HG03175 (cell line): ENCODE measurements around the gene GDE1.

ENCODE experiments used
- ATAC-seq: cut with Tn5 transposase; IDR thresholded peaks from one replicate; pipeline ENCODE4 v1.9.1; 2021; ENCODE audit warnings: mild to moderate bottlenecking, moderate library complexity; ENCODE audit not compliant: unreplicated experiment

The GDE1 gene

DNA sequence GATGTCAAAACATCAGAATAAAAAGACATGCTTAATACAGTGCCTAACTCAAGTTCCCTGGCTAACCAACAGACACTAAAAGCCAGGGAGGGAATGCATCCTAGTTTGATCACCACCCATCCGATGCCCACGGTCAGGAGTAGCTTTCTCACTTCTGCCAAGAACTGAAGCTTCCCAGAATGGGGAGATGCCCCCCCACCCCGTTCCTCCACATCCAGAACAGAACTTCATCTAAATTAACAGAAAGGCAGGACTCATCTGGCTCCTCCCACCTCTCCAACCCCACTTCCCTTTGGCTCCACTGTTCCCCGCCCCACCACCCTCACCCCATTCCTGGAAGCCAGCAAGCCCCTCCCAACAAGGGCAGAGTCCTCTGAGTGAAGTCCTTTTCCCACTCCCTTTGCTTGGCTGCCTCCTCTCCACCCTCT lies 33.7 kb downstream of the GDE1 start:
- no peak for ATAC-seq

- no peak for ATAC-seq
Observed at GRCh38 chr16:19486750-19487325, 35.1 kb downstream of the GDE1 start.

- ATAC-seq, result no peak
Observed at GRCh38 chr16:19486051-19486450, 35.8 kb downstream of the GDE1 start.

DNA sequence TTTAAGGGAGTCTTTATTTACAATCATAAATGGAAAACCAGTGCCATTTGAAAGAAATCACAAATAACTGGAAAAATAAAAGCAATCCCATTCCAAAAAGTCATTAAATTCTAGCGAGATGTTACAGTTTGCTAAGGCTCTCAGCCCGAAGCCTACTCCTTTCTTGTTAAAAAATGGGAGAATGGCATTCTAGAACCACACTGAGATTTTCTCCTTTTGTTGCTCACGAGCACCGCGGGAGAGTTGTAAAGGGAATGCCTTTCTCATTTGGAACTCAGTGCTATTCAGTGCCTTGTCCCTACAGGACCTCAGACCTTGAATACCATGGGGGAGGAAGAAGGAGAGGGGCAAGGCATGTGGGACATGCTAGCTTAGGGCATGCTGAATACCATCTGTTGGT lies 36.3 kb downstream of the GDE1 start:
- no peak for ATAC-seq

DNA sequence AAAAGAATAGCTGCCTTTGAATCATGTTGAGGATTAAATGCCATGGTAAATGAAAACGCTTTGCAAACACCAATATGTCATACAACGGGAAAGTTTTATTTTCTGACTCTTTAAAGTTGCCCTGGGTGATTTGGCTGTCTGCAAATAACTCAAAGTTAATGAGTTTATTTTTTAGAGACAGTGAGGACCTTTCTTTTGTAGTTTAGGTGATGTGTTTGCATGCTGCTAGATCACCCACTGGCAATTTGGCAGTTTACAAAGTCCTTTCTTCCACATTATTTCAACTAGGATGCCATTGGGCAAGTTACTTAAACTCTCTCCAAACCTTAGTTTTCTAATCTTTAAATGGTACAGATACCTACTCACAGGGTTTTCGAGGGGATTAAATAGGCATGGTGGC lies 37.8 kb downstream of the GDE1 start:
- no peak for ATAC-seq

DNA sequence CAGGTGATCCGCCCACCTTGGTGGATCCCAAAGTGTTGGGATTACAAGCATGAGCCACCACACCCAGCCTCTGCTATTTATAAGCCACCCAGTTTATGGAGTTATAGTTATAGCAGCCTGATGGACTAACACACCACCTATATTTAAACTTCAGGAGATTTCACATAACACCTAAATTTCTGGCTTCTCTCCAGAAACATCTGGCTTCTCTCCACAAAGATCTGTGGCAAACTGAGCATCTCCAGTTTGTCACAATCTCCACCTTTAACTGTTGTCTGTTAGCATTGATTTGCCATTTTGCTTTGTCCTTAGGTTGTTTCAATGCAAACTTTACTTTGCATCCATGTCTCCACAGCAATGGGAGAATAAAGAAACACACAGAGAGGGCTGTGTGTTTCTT lies 39.6 kb downstream of the GDE1 start:
- ATAC-seq, result no peak

GRCh38 chr16:19481769-19482168 lies 40.1 kb downstream of the GDE1 start:
- no peak for ATAC-seq

DNA sequence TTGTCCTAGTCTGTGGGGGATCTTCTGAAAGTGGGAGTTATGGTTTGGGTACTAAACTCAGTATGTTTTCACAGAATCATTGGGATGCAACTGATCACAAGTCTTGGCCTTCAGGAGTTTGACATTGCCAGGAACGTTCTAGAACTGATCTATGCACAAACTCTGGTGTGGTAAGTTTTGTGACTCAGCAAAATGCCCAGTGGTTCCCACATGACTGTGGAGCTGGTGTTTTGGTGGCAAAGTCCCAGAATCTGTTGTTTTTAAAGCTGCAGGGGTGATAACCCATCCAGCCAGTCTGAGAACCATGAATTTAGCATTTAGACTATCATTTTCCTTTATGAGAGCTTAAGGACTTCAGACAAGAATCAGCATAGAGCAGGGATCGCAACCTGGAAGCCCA lies 40.6 kb downstream of the GDE1 start:
- no peak for ATAC-seq

DNA sequence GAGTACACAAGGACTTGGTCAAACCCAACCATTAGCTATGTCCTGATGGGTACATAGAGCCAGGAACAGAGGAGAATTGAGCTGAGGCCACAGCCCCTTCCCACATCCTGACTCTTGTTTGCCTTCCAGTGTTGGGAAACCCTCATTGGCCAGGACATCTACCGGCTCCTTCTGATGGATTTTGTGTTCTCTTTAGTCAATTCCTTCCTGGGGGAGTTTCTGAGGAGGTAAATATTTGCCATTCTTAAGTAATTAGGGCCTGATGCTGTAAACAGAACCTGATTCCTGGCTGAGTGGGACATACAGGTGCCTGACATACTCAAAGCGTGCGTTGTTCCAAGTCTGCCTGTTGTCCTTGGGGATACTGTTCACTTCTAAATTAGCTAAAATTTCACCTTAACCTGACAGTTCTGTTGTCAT lies 42.6 kb downstream of the GDE1 start:
- ATAC-seq, result no peak

DNA sequence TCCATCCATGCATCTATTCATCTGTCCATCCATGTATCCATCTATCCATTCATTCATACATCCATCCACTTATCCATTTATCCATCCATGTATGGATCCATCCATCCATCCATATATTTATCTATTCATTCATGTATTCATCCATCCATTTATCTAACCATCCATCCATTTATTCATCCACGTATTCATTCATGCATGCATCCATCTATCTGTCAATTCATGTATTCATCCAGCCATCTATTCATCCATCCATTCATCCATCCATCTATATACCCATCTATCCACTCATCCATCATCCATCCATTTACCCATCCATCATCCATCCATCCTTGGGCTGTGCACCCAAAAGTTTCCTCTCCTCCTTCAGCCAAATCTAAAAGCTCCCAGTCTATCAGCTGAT lies 43.4 kb downstream of the GDE1 start:
- no peak for ATAC-seq

GRCh38 chr16:19474617-19475016 lies 47.3 kb downstream of the GDE1 start:
- no peak for ATAC-seq

DNA sequence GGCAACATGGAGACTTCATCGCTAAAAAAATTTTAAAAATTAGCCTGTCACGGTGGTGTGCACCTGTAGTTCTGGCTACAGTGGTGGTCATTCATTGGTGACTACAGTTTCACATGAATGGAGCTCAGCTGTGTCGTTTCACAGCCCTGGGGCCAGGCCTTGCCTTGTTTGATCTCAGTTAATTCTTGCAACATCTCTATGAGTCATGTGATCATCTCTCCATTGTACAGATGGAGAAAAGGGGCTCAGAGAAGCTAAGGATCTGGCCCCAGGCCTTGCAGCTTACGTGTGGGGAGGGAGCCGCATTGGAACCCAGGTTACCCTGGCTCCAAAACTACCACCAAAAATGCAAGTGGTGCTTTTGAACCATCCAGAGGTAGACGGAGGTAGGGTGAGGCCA lies 49.4 kb downstream of the GDE1 start:
- no peak for ATAC-seq

GRCh38 chr16:19468300-19468699 lies 53.6 kb downstream of the GDE1 start:
- ATAC-seq, result no peak

DNA sequence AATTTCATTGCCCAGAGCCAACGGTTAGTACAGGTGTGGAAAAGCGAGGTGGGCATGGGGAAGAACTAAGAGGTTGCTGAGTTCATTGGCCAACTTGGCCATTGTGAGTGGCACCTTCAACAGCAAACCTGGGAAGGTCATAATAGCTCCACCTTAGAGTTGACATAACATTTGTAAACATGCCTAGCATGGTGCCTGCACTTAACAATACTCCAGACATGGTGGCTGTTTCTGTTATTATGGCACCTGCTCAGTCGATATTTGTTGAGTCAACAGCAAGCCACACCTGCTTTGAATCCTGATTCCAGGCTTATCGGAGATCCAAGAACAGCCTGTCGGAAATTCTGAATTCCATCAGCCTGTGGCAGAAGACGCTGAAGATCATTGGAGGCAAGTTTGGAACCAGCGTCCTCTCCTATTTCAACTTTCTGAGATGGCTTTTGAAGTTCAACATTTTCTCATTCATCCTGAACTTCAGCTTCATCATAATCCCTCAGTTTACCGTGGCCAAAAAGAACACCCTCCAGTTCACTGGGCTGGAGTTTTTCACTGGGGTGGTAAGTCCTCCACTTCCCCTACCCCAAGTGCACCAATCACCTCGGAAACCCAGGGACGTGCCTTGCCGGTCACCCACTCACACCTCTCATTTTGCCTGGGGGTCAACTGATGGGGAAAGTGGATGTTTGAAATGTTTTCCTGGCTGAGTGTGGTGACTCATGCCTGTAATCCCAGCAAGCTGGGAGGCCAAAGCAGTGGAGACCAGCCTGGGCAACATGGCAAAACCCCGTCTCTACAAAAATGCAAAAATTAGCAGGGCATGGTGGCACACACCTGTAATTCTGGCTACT lies 58.2 kb downstream of the GDE1 start:
- ATAC-seq, result no peak

DNA sequence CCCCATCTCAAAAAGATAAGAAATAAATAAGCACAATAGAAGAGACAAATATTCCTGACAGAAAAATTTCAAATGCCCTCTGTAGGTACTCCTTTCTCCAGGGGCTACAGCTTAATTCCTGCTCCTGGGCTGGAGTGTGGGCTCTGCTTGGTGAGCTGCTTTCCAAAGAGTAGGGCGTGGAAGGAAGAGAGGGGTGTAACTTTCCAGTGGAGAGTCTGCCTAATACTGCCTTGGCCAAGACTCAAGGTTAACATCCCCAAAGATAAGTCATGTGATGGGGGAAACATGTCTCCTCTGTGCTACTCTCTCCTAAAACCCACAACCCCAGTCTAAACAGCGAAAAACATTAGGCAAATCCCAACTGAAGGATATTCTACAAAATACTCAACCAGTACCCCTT lies 61.5 kb downstream of the GDE1 start:
- no peak for ATAC-seq

DNA sequence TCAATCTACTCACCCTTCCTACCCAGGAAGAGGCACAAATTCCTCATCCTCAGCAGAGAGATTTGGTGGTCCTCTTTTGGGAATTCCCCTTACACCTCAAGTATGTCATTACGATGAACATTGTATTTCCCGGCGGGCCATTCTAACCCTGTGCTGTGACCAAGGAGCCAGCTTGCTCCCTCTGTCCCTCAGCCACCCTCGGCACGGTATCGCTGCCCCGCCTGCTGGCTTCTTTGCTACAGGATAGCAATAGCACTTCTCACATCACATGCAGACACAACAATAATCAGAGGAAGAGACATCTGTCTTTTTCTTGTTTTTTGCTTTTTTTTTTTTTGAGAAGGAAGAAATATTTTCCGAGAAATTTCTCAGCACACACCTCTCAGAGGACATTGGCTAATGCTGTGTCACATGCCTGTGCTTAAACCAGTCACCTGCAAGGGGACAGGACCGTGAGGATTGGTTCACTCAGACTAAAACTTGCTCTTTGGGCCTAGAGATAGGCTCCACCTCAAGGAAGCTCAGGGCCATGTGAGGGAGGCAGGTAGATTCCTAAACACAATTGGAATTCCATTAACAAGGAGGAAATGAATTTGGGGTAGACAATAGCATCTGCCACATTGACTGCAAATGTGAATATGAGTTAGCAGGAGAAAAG lies 63.0 kb downstream of the GDE1 start:
- no peak for ATAC-seq
